IMR-90 (cell line): ENCODE results near the gene RAC2.

Experiments
- CTCF ChIP-seq: conservative IDR thresholded peaks from 2 replicates; pipeline ENCODE4 v1.5.1; 2012; ENCODE audit warnings: mild to moderate bottlenecking, low read depth, low read length, improper control_type of control experiment
- ELK1 ChIP-seq: fragments of 150-350 bp; IDR thresholded peaks from 2 replicates; pipeline ENCODE4 v1.6.1; 2016; ENCODE audit warnings: low read depth, mild to moderate bottlenecking, low read length, moderate library complexity, borderline replicate concordance
- MAFK ChIP-seq: IDR thresholded peaks from 2 replicates; pipeline ENCODE4 v1.6.1; 2012; ENCODE audit warnings: low read depth, low read length, improper control_type of control experiment
- MAZ ChIP-seq: IDR thresholded peaks from 2 replicates; pipeline ENCODE4 v1.6.1; 2012; ENCODE audit warnings: low read depth, mild to moderate bottlenecking, low read length, improper control_type of control experiment, moderate library complexity, borderline replicate concordance
- MXI1 ChIP-seq: IDR thresholded peaks from 2 replicates; pipeline ENCODE4 v1.6.1; 2012; ENCODE audit warnings: low read depth, mild to moderate bottlenecking, low read length, moderate library complexity, borderline replicate concordance
- POLR2A ChIP-seq: IDR thresholded peaks from 2 replicates; pipeline ENCODE4 v1.6.1; 2012; ENCODE audit warnings: mild to moderate bottlenecking, low read depth, low read length
- RAD21 ChIP-seq: IDR thresholded peaks from 2 replicates; pipeline ENCODE4 v1.6.1; 2012; ENCODE audit warnings: low read length, improper control_type of control experiment
- RCOR1 ChIP-seq: IDR thresholded peaks from 2 replicates; pipeline ENCODE4 v1.6.1; 2012; ENCODE audit warnings: mild to moderate bottlenecking, low read length, improper control_type of control experiment; ENCODE audit not compliant: insufficient replicate concordance

GRCh38 chr22:37284126-37284804 is 40.2 kb upstream of the RAC2 start:
- TF ChIP-seq RAD21 (no peak), CTCF (no peak), POLR2A (no peak), MAFK (no peak), RCOR1 (no peak), MXI1 (no peak), MAZ (no peak), ELK1 (no peak)
